Stimulated activated naive CD4-positive, alpha-beta T cell (primary cell): Measurements from ENCODE around the gene ITGAD.
"Not testable (repeated sequence)": the region's sequence is repeated elsewhere in the genome, so short reads cannot be mapped to it uniquely, and the experiment has no call there.

Source experiments
- DNase-seq, 6 experiments: peaks; one replicate each; lab custom pipeline; 2025; lab: John Stamatoyannopoulos, UW

Gene ITGAD

GRCh38 chr16:31430380-31431052, 37.4 kb downstream of the ITGAD start:
- DNase-seq, result no peak

GRCh38 chr16:31435341-31436220, 42.4 kb downstream of the ITGAD start:
- DNase-seq, result no peak

- no peak for DNase-seq
Observed at GRCh38 chr16:31436221-31437045, 43.3 kb downstream of the ITGAD start.

- DNase-seq, result no peak
Observed at GRCh38 chr16:31438414-31438813, 45.3 kb downstream of the ITGAD start.

- DNase-seq, result not testable (repeated sequence)
Observed at GRCh38 chr16:31439023-31439422, 45.9 kb downstream of the ITGAD start.

- no peak for DNase-seq
Observed at GRCh38 chr16:31439519-31439918, 46.4 kb downstream of the ITGAD start.

- DNase-seq, result no peak
Observed at GRCh38 chr16:31440516-31441184, 47.5 kb downstream of the ITGAD start.

GRCh38 chr16:31441956-31442355, 48.8 kb downstream of the ITGAD start:
- no peak for DNase-seq

- not testable (repeated sequence) for DNase-seq
Observed at GRCh38 chr16:31445931-31446330, 52.8 kb downstream of the ITGAD start.

GRCh38 chr16:31451201-31451600, 58.1 kb downstream of the ITGAD start:
- no peak for DNase-seq

- DNase-seq, result no peak
Observed at GRCh38 chr16:31451681-31452351, 58.7 kb downstream of the ITGAD start.

GRCh38 chr16:31452631-31453106, 59.5 kb downstream of the ITGAD start:
- no peak for DNase-seq

GRCh38 chr16:31453255-31454204, 60.4 kb downstream of the ITGAD start:
- DNase-seq, result no peak

- peak in 2 of 6 experiments; percentile 11 to 22 for DNase-seq
Observed at GRCh38 chr16:31455601-31456314, 62.6 kb downstream of the ITGAD start.

- DNase-seq, result no peak
Observed at GRCh38 chr16:31456988-31457360, 63.8 kb downstream of the ITGAD start.

GRCh38 chr16:31458073-31458843, 65.1 kb downstream of the ITGAD start:
- DNase-seq, result peak; percentile 28 to 70 (median 52)

- peak; percentile 96 to 100 (median 98) for DNase-seq
Observed at GRCh38 chr16:31458844-31459686, 65.9 kb downstream of the ITGAD start, which contains the start of gene ARMC5. ARMC5 (plus strand) TSS chr16:31459501; CDS start chr16:31459525, 24 bp downstream.
